ENCODE measurements around the gene CAPZB. TPM values are rescaled to one million over a fixed set of nuclear protein-coding genes. Genes with fewer than 3 reads are reported as not detected.

The CAPZB gene
- total and polyA plus RNA-seq, 2 of the 4 experiments (the other 2 are of a cell fraction) = 216 to 304 TPM

GRCh38 chr1:19357299-19357986 is 127.9 kb downstream of the CAPZB start:
- Histone ChIP-seq H4K8ac (ENCODE audit: low read depth in 2 of 2, low read length in 2 of 2) (no peak overlapping the region), H3K18ac (ENCODE audit: low read depth, low read length) (no peak overlapping the region), H2BK20ac (ENCODE audit: low read depth, low read length) (no peak overlapping the region), H2BK15ac (ENCODE audit: low read depth, low read length) (no peak overlapping the region), H3K4me3 (ENCODE audit: insufficient read depth, low read depth, low read length) (no peak overlapping the region), H3K36me3 (ENCODE audit: control insufficient read depth, insufficient read depth, low read length) (peaks cover 50% of the 10 kb centered on the region), H4K91ac (ENCODE audit: insufficient read depth, low read depth, low read length) (no peak overlapping the region), H3K9me3 (ENCODE audit: control insufficient read depth, insufficient read depth, low read length) (no peaks in the 10 kb centered on the region), H3K27me3 (ENCODE audit: control insufficient read depth, insufficient read depth, low read length) (no peaks in the 10 kb centered on the region), H2BK120ac (ENCODE audit: low read depth, low read length) (no peak overlapping the region), H4K20me1 (ENCODE audit: insufficient read depth, low read length) (peaks cover 62% of the 10 kb centered on the region), H3K79me1 (ENCODE audit: low read depth in 1 of 2, low read length in 2 of 2) (peaks cover 30 to 83% of the 10 kb centered on the region in 2 experiments), H4K5ac (ENCODE audit: low read depth, low read length) (no peak overlapping the region), H3K56ac (ENCODE audit: extremely low read depth, insufficient read depth, low read length) (no peak overlapping the region), H3K4me2 (ENCODE audit: low read depth, low read length) (no peak overlapping the region), H2AK9ac (replicated peaks; ENCODE audit: low read depth, low read length, poor library complexity) (no peak overlapping the region), H3K23ac (ENCODE audit: low read depth, low read length) (no peak overlapping the region), H3K4me1 (ENCODE audit: control insufficient read depth, insufficient read depth, low read length) (peaks cover 8% of the 10 kb centered on the region; the same call in 1 of the 2 replicates), H2AFZ (replicated peaks; ENCODE audit: low read length, poor library complexity) (no peak overlapping the region), H3K14ac (replicated peaks; ENCODE audit: low read depth, low read length) (no peak overlapping the region), H2BK5ac (ENCODE audit: low read depth, low read length, poor library complexity, severe bottlenecking) (no peak overlapping the region), H2AK5ac (ENCODE audit: low read depth, low read length) (no peak overlapping the region), H3K27ac (ENCODE audit: insufficient read depth, low read length) (no peak overlapping the region), H3K4ac (ENCODE audit: low read depth, low read length) (no peak overlapping the region), H3K9ac (ENCODE audit: low read depth, low read length) (no peak overlapping the region), H3K9me1 (ENCODE audit: insufficient read depth, low read length) (peaks cover 10% of the 10 kb centered on the region)
- ChIA-PET POLR2A (ENCODE audit: unreplicated experiment) (no interaction called here), CTCF (no interaction called here)
- dilution Hi-C loops (cut with HindIII; ENCODE audit: low sequenced_read_pairs, unreplicated experiment) (no loop called here), in situ Hi-C loops (cut with MboI; ENCODE audit: low sequenced_read_pairs) (no loop called here), intact Hi-C loops (cut with micrococcal nuclease) (no loop called here)
- DNase-seq = no peak
- no TSS peak for BruUV-seq (replicated peaks)
- 93% methylated on average over 5 of the region's 13 CpGs; no CpG with 5 or more reads in 1 of the 2 experiments for WGBS, 2 experiments (ENCODE audit: extremely low coverage in 2 of 2, insufficient read length in 1 of 2)
- TF ChIP-seq RFX5 (IDR thresholded peaks at IDR 0.05; ENCODE audit: low read depth, low read length) (no peak), CEBPB (IDR thresholded peaks at IDR 0.05; ENCODE audit: low read depth, low read length) (no peak), FOS (IDR thresholded peaks at IDR 0.05; ENCODE audit: low read depth, low read length) (no peak), MXI1 (IDR thresholded peaks at IDR 0.05; ENCODE audit: borderline replicate concordance, low read depth, low read length) (no peak), BHLHE40 (IDR thresholded peaks at IDR 0.05; ENCODE audit: low read depth, low read length) (no peak), NFE2L2 (IDR thresholded peaks at IDR 0.05; ENCODE audit: low read depth, low read length) (no peak), USF2 (IDR thresholded peaks at IDR 0.05; ENCODE audit: low read depth, low read length) (no peak), SMC3 (IDR thresholded peaks at IDR 0.05; ENCODE audit: low read depth, low read length) (no peak)
- ATAC-seq (ENCODE audit: low read depth) = no peak
